Nephron (organoid): Measurements from ENCODE around the gene CUL1.

Experiments
- H3K27ac Mint-ChIP-seq, 3 experiments: 2 replicates each; pipeline ENCODE4 v1.8.0; 2020; ENCODE audit warnings: mixed read lengths in 3 of 3, mild to moderate bottlenecking in 2 of 3, moderate library complexity in 1 of 3
- H3K27me3 Mint-ChIP-seq: 2 replicates; pipeline ENCODE4 v1.8.0; 2021; ENCODE audit warnings: low read depth, mild to moderate bottlenecking, moderate library complexity, mixed read lengths
- H3K36me3 Mint-ChIP-seq: 2 replicates; pipeline ENCODE4 v1.8.0; 2020; ENCODE audit warnings: low read depth, mixed read lengths
- H3K4me1 Mint-ChIP-seq: 2 replicates; pipeline ENCODE4 v1.8.0; 2020; ENCODE audit warnings: mixed read lengths
- H3K4me3 Mint-ChIP-seq, 3 experiments: 2 replicates each; pipeline ENCODE4 v1.8.0; 2020; ENCODE audit warnings: mild to moderate bottlenecking in 3 of 3, mixed read lengths in 3 of 3, moderate library complexity in 2 of 3
- H3K9me3 Mint-ChIP-seq: 2 replicates; pipeline ENCODE4 v1.8.0; 2020; ENCODE audit warnings: mixed read lengths
- TF ChIP-seq, protein P1 (sequence below), 3 experiments: fragments of 200-600 bp; sonication (generic); IDR thresholded peaks; one replicate each; pipeline ENCODE4 v1.5.0; 2021; ENCODE audit warnings: antibody characterized with exemption in 3 of 3; ENCODE audit not compliant: unreplicated experiment in 3 of 3

Gene CUL1

DNA sequence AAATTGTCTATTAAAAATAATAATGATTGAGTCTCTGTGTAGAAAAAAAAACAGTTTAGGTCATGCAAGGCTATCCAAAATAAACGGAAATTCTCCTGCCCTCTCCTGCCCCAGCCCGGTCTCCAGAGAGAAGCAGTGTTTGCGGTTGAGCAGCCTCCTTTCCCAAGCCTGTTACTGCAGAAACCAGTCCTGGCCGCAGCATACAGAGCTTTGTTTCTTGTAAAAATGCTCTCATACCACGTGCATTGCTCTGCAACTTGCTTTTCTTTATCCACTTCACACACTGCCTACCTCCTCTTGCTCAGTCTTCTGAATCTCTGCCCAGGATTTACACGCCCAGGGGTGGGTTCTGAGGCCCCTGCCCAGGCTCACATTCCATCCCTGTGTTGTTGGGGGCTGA is 34.4 kb upstream of the CUL1 start:
- peaks cover 5% of the 10 kb centered on the region for H3K27me3 Mint-ChIP-seq
- no peaks in the 10 kb centered on the region for H3K36me3 Mint-ChIP-seq
- no peaks in the 10 kb centered on the region for H3K4me1 Mint-ChIP-seq
- peaks cover 3% of the 10 kb centered on the region for H3K9me3 Mint-ChIP-seq
- TF ChIP-seq, protein P1, sequence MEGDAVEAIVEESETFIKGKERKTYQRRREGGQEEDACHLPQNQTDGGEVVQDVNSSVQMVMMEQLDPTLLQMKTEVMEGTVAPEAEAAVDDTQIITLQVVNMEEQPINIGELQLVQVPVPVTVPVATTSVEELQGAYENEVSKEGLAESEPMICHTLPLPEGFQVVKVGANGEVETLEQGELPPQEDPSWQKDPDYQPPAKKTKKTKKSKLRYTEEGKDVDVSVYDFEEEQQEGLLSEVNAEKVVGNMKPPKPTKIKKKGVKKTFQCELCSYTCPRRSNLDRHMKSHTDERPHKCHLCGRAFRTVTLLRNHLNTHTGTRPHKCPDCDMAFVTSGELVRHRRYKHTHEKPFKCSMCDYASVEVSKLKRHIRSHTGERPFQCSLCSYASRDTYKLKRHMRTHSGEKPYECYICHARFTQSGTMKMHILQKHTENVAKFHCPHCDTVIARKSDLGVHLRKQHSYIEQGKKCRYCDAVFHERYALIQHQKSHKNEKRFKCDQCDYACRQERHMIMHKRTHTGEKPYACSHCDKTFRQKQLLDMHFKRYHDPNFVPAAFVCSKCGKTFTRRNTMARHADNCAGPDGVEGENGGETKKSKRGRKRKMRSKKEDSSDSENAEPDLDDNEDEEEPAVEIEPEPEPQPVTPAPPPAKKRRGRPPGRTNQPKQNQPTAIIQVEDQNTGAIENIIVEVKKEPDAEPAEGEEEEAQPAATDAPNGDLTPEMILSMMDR (IDR thresholded peaks at IDR 0.05; ENCODE audit: unreplicated experiment in 3 of 3), result no peak
- H3K4me3 Mint-ChIP-seq, result peak overlapping the region in 1 of 3 experiments; percentile 37
- no peak overlapping the region for H3K27ac Mint-ChIP-seq

DNA sequence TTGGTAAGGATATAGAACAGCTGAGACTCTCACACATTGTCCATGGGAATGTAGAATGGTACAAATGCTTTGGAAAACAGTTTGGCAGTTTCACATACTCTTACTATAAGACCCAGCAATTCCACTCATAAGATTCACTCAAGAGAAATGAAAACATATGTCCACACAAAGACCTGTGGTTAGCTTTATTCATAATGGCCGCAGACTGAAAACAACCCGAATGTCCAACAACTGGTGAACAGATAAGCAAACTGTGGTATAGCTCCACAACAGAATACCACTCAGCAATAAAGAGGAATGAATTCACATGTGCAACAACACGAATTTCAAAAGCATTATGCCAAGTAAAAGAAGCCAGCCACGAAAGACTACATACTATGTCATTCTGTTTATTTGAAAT is 33.5 kb upstream of the CUL1 start:
- H3K4me3 Mint-ChIP-seq, result no peak overlapping the region
- H3K9me3 Mint-ChIP-seq, result peaks cover 4% of the 10 kb centered on the region
- TF ChIP-seq, protein P1 (IDR thresholded peaks at IDR 0.05; ENCODE audit: unreplicated experiment in 3 of 3), result no peak
- H3K27ac Mint-ChIP-seq, result no peak overlapping the region
- no peaks in the 10 kb centered on the region for H3K36me3 Mint-ChIP-seq
- peaks cover 4% of the 10 kb centered on the region for H3K4me1 Mint-ChIP-seq
- H3K27me3 Mint-ChIP-seq, result peaks cover 5% of the 10 kb centered on the region

GRCh38 chr7:148669927-148670326 is 28.8 kb upstream of the CUL1 start:
- no peak overlapping the region for H3K4me3 Mint-ChIP-seq
- H3K36me3 Mint-ChIP-seq, result no peaks in the 10 kb centered on the region
- peaks cover 9% of the 10 kb centered on the region for H3K4me1 Mint-ChIP-seq

DNA sequence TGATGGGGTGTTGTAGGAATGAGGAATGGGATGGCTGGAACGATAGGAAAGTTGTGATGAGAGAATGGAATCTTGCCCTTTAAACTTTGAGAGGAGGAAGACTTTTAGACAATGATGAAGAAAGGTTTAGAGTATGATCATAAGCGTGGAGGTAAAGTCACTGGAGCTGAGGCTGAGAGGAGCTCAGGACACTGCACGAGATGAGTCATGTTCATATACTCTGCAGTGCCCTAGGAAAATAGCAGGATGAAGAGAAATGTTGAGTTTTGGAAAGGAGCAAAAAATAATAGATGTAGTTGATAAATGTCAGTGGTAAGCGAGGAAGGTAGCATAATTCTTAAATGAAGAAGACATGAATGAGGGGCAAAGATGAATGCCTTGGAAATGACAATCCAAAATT is 28.3 kb upstream of the CUL1 start:
- TF ChIP-seq, protein P1 (IDR thresholded peaks at IDR 0.05; ENCODE audit: unreplicated experiment in 3 of 3), result no peak
- Mint-ChIP-seq H3K27me3 (peaks cover 5% of the 10 kb centered on the region), H3K9me3 (peaks cover 8% of the 10 kb centered on the region), H3K4me3 (no peak overlapping the region), H3K36me3 (no peaks in the 10 kb centered on the region), H3K4me1 (peaks cover 9% of the 10 kb centered on the region), H3K27ac (no peak overlapping the region)

More at GRCh38 chr7:148669927-148670326, 28.8 kb upstream of the CUL1 start:
- Mint-ChIP-seq H3K27ac (no peak overlapping the region), H3K9me3 (peaks cover 8% of the 10 kb centered on the region), H3K27me3 (peaks cover 5% of the 10 kb centered on the region)
- TF ChIP-seq, protein P1 (IDR thresholded peaks at IDR 0.05; ENCODE audit: unreplicated experiment in 3 of 3), result no peak

DNA sequence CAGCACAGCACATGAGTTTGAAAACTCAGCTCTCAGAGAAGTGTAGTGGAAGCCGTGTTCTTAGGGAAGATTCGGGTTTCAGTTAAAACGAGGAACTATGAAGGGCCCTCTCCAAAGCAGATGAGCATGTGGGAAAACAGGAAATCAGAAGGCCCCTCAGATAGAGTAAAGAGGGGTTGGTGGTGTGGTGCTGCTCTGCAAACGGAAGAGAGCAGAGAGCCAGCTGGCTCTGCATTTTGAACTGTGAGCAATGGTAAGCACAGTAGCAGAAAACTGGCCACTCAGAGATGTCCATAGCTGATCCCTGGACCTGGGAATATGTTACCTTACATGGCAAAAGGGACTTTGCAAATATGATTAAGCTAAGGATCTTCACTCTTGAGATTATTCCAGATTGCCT is 27.9 kb upstream of the CUL1 start:
- Mint-ChIP-seq H3K27ac (no peak overlapping the region), H3K9me3 (peaks cover 8% of the 10 kb centered on the region), H3K27me3 (peaks cover 5% of the 10 kb centered on the region), H3K4me1 (peaks cover 9% of the 10 kb centered on the region), H3K4me3 (no peak overlapping the region), H3K36me3 (no peaks in the 10 kb centered on the region)
- TF ChIP-seq, protein P1 (IDR thresholded peaks at IDR 0.05; ENCODE audit: unreplicated experiment in 3 of 3), result no peak

GRCh38 chr7:148672041-148672440 is 26.7 kb upstream of the CUL1 start:
- Mint-ChIP-seq H3K4me3 (no peak overlapping the region), H3K27ac (no peak overlapping the region), H3K27me3 (peaks cover 5% of the 10 kb centered on the region), H3K36me3 (no peaks in the 10 kb centered on the region), H3K4me1 (peaks cover 9% of the 10 kb centered on the region), H3K9me3 (peaks cover 8% of the 10 kb centered on the region)
- TF ChIP-seq, protein P1 (IDR thresholded peaks at IDR 0.05; ENCODE audit: unreplicated experiment in 3 of 3), result no peak
